Measurements from ENCODE around the gene CIAO3. TPM values are rescaled to one million over a fixed set of nuclear protein-coding genes. Genes with fewer than 3 reads are reported as not detected.
"Not testable (repeated sequence)": the region's sequence is repeated elsewhere in the genome, so short reads cannot be mapped to it uniquely, and the experiment has no call there.

CIAO3 gene
- total RNA-seq, 1 experiment from 2014 or later: 44.5 TPM

DNA sequence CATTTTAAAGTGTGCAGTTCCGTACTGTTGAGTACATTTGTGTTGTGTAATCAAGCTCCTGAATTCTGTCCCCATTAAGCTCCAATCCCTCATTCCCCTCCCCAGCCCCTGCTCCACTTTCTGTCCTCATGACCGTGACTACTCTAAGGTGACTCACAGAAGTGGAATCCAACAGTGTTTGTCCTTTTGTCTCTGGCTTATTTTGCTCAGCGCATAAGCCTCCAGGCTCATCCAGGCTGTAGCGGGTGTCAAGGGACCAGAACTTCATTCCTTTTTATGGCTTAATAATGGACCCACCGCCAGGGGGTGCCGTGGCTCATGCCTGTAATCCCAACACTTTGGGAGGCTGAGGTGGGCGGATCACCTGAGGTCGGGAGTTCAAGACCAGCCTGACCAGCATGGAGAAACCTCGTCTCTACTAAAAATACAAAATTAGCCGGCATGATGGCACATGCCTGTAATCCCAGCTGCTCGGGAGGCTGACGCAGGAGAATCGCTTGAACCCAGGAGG, 28.0 kb downstream of the CIAO3 start:
- H3K4me1 Mint-ChIP-seq (ENCODE audit: low read depth, unreplicated experiment); H3K9me3 ChIP-seq; H3K4me3 ChIP-seq (ENCODE audit: low read depth, low read length); H3K9me3 Mint-ChIP-seq (ENCODE audit: unreplicated experiment); H3K27me3 Mint-ChIP-seq (ENCODE audit: insufficient read depth, unreplicated experiment); H3K27me3 ChIP-seq (replicated peaks; ENCODE audit: control insufficient read depth, insufficient read depth, low read length); H3K36me3 ChIP-seq (ENCODE audit: control insufficient read depth, insufficient read depth, low read length); BruUV-seq (replicated peaks): not testable (repeated sequence)
- peak overlapping the region; percentile 77 for H3K27ac Mint-ChIP-seq (ENCODE audit: unreplicated experiment)
- intact Hi-C loops (cut with micrococcal nuclease; ENCODE audit: unreplicated experiment): loop anchor here (10.0 kb wide), 1 partner anchor 72 kb away; the partner anchor contains the start of genes CHTF18 and RPUSD1
- POLR2A ChIA-PET: interaction anchor here (0.6 to 1.7 kb wide), 4 partner anchors 8 to 343 kb away, joined by 3 to 6 read pairs (median 3); partner anchors contain the start of genes ANTKMT, CHTF18 and RPUSD1
- H3K36me3 Mint-ChIP-seq (ENCODE audit: insufficient read depth, unreplicated experiment): peaks cover 17% of the 10 kb centered on the region
- H3K4me3 Mint-ChIP-seq (ENCODE audit: unreplicated experiment): peak overlapping the region; percentile 21
- TF ChIP-seq, protein P1, sequence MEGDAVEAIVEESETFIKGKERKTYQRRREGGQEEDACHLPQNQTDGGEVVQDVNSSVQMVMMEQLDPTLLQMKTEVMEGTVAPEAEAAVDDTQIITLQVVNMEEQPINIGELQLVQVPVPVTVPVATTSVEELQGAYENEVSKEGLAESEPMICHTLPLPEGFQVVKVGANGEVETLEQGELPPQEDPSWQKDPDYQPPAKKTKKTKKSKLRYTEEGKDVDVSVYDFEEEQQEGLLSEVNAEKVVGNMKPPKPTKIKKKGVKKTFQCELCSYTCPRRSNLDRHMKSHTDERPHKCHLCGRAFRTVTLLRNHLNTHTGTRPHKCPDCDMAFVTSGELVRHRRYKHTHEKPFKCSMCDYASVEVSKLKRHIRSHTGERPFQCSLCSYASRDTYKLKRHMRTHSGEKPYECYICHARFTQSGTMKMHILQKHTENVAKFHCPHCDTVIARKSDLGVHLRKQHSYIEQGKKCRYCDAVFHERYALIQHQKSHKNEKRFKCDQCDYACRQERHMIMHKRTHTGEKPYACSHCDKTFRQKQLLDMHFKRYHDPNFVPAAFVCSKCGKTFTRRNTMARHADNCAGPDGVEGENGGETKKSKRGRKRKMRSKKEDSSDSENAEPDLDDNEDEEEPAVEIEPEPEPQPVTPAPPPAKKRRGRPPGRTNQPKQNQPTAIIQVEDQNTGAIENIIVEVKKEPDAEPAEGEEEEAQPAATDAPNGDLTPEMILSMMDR (IDR thresholded peaks at IDR 0.05; ENCODE audit: insufficient read depth in 1 of 2, low read depth in 1 of 2, low read length in 1 of 2, severe bottlenecking in 1 of 2, unreplicated experiment in 1 of 2): peak; percentile 20 to 45
- CTCF ChIA-PET: interaction anchor here (0.6 to 1.6 kb wide), 4 partner anchors 9 to 91 kb away, joined by 3 to 13 read pairs (median 8); partner anchors contain the start of gene ANTKMT
- DNase-seq: peak; percentile 87 to 88
- peaks cover 22% of the 10 kb centered on the region for H3K4me1 ChIP-seq

DNA sequence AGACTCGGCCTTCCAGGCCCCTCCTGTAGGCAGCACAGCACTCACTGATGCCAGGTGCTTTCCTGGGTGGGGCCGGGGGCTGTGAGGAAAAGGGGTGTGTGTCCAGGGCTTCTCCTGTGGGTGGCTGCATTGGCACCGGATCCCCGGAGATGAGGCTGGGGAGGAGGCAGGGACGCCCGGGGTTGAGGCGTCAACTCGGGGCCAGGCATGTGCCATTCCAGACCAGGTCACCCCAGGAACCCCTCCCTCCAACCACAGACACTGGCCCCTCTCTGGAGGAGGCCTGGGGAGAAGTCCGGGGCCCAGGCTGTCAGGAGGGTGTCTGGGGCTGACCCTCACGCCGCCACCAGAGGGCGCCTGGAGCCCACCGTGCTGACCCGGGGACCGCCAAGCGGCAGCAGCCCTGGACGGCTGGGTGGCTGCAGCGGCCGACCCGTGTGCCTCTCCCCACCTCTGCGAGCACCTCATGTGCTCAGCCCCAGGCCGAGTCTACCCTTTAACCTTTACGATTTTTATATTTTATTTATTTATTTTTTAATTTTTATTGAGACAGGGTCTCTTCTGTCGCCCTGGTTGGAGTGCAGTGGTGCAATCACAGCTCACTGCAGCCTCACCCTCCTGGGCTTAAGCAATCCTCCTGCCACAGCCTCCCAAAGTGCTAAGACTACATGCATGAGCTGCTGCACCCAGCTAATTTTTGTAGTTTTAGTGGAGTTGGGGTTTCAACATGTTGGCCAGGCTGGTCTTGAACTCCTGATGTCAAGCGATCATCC, 29.1 kb downstream of the CIAO3 start:
- Histone ChIP-seq H3K4me3 (ENCODE audit: low read depth, low read length) (no peak overlapping the region), H3K4me1 (peaks cover 22% of the 10 kb centered on the region), H3K36me3 (ENCODE audit: control insufficient read depth, insufficient read depth, low read length) (no peaks in the 10 kb centered on the region), H3K9me3 (no peaks in the 10 kb centered on the region), H3K27me3 (replicated peaks; ENCODE audit: control insufficient read depth, insufficient read depth, low read length) (no peaks in the 10 kb centered on the region)
- no peaks in the 10 kb centered on the region for H3K9me3 Mint-ChIP-seq (ENCODE audit: unreplicated experiment)
- no TSS peak for BruUV-seq (replicated peaks)
- H3K27ac Mint-ChIP-seq (ENCODE audit: unreplicated experiment): no peak overlapping the region
- ChIA-PET CTCF (interaction anchor here (0.6 to 1.6 kb wide), 6 partner anchors 10 to 359 kb away, joined by 3 to 13 read pairs (median 5); partner anchors contain the start of genes ANTKMT and AXIN1), POLR2A (interaction anchor here (0.6 to 1.7 kb wide), 5 partner anchors 9 to 344 kb away, joined by 3 to 6 read pairs (median 3); partner anchors contain the start of genes ANTKMT, CHTF18 and RPUSD1)
- no peak overlapping the region for H3K4me3 Mint-ChIP-seq (ENCODE audit: unreplicated experiment)
- H3K36me3 Mint-ChIP-seq (ENCODE audit: insufficient read depth, unreplicated experiment): peaks cover 17% of the 10 kb centered on the region
- intact Hi-C loops (cut with micrococcal nuclease; ENCODE audit: unreplicated experiment): loop anchor here (10.0 kb wide), 1 partner anchor 73 kb away; the partner anchor contains the start of genes CHTF18 and RPUSD1
- H3K4me1 Mint-ChIP-seq (ENCODE audit: low read depth, unreplicated experiment): peaks cover 7% of the 10 kb centered on the region
- TF ChIP-seq, protein P1 (IDR thresholded peaks at IDR 0.05; ENCODE audit: insufficient read depth in 1 of 2, low read depth in 1 of 2, low read length in 1 of 2, severe bottlenecking in 1 of 2, unreplicated experiment in 1 of 2): peak; percentile 84 to 89
- peaks cover 5% of the 10 kb centered on the region for H3K27me3 Mint-ChIP-seq (ENCODE audit: insufficient read depth, unreplicated experiment)
- peak; percentile 75 to 88 for DNase-seq

DNA sequence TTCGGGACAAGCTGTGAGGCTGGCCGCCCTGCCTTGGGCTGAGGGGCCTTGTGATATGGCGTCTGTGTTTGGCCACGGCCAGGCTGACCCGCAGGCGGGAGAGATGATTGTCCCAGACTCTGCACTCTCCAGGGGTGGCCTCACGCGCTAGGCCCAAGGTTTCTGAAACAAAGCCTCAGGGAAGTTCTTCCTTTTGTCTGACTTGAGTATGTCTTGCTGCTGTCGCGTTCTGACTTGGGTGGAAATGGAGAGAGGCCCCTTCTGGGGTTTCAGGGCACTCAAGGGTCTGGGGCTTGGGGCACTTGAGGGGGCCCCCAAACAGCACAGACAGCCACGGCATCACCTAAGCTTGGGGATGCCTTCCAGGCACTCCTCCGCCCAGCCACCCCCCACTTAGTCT, 29.7 kb downstream of the CIAO3 start:
- Histone ChIP-seq H3K27me3 (replicated peaks; ENCODE audit: control insufficient read depth, insufficient read depth, low read length) (no peaks in the 10 kb centered on the region), H3K9me3 (no peaks in the 10 kb centered on the region), H3K4me1 (peaks cover 18% of the 10 kb centered on the region), H3K4me3 (ENCODE audit: low read depth, low read length) (no peak overlapping the region), H3K36me3 (ENCODE audit: control insufficient read depth, insufficient read depth, low read length) (no peaks in the 10 kb centered on the region)
- BruUV-seq (replicated peaks): no TSS peak
- TF ChIP-seq, protein P1 (IDR thresholded peaks at IDR 0.05; ENCODE audit: insufficient read depth in 1 of 2, low read depth in 1 of 2, low read length in 1 of 2, severe bottlenecking in 1 of 2, unreplicated experiment in 1 of 2): no peak
- H3K36me3 Mint-ChIP-seq (ENCODE audit: insufficient read depth, unreplicated experiment): peaks cover 13% of the 10 kb centered on the region
- peaks cover 7% of the 10 kb centered on the region for H3K4me1 Mint-ChIP-seq (ENCODE audit: low read depth, unreplicated experiment)
- DNase-seq: no peak
- ChIA-PET CTCF (interaction anchor here (1.0 to 1.1 kb wide), 2 partner anchors 9 to 21 kb away, joined by 3 read pairs; no protein-coding TSS in a partner anchor), POLR2A (interaction anchor here (0.6 kb wide), 1 partner anchor 61 kb away, joined by 5 read pairs; no protein-coding TSS in a partner anchor)
- H3K27ac Mint-ChIP-seq (ENCODE audit: unreplicated experiment): no peak overlapping the region
- H3K27me3 Mint-ChIP-seq (ENCODE audit: insufficient read depth, unreplicated experiment): peaks cover 5% of the 10 kb centered on the region
- intact Hi-C loops (cut with micrococcal nuclease; ENCODE audit: unreplicated experiment): loop anchor here (10.0 kb wide), 1 partner anchor 74 kb away; the partner anchor contains the start of genes CHTF18 and RPUSD1
- no peaks in the 10 kb centered on the region for H3K9me3 Mint-ChIP-seq (ENCODE audit: unreplicated experiment)
- no peak overlapping the region for H3K4me3 Mint-ChIP-seq (ENCODE audit: unreplicated experiment)
